IPS DF 4.7 (cell line): ENCODE measurements around the gene BTNL3.

Source experiments
- DNase-seq: peaks from one replicate; pipeline ENCODE4 v3.0.0-alpha.2; 2013; ENCODE audit warnings: low spot score; ENCODE audit errors: extremely low read depth

BTNL3 gene

GRCh38 chr5:181047288-181047687, 58.6 kb downstream of the BTNL3 start:
- no peak for DNase-seq

- no peak for DNase-seq
Observed at GRCh38 chr5:181047921-181048320, 59.3 kb downstream of the BTNL3 start.

- no peak for DNase-seq
Observed at GRCh38 chr5:181050016-181050415, 61.4 kb downstream of the BTNL3 start.

- no peak for DNase-seq
Observed at GRCh38 chr5:181051841-181052671, 63.4 kb downstream of the BTNL3 start.

GRCh38 chr5:181052672-181053487, 64.2 kb downstream of the BTNL3 start:
- no peak for DNase-seq

GRCh38 chr5:181053488-181054121, 65.0 kb downstream of the BTNL3 start:
- DNase-seq: no peak

- DNase-seq: no peak
Observed at GRCh38 chr5:181054138-181054537, 65.5 kb downstream of the BTNL3 start.

GRCh38 chr5:181054871-181055459, 66.3 kb downstream of the BTNL3 start:
- no peak for DNase-seq
